CD4-positive, alpha-beta T cell treated with Interleukin-15 for 4 hours (primary cell): Measurements from ENCODE around the gene FCHSD2.
"Not testable (repeated sequence)": the region's sequence is repeated elsewhere in the genome, so short reads cannot be mapped to it uniquely, and the experiment has no call there.

Experiments
- DNase-seq: peaks from one replicate; pipeline ENCODE4 v3.0.0-alpha.2; 2020; ENCODE audit warnings: low spot score

Gene FCHSD2

GRCh38 chr11:72820439-72821139 is 321.5 kb downstream of the FCHSD2 start:
- DNase-seq = no peak

- DNase-seq = no peak
These were observed 323.1 kb downstream of the FCHSD2 start for GRCh38 chr11:72818971-72819370.

GRCh38 chr11:72817966-72818365 is 324.2 kb downstream of the FCHSD2 start:
- no peak for DNase-seq

GRCh38 chr11:72816404-72816990 is 325.6 kb downstream of the FCHSD2 start:
- no peak for DNase-seq

GRCh38 chr11:72815110-72815618 is 327.0 kb downstream of the FCHSD2 start:
- DNase-seq = no peak

- peak; percentile 88 for DNase-seq
These were observed 327.6 kb downstream of the FCHSD2 start, which contains the start of gene ATG16L2 for GRCh38 chr11:72814286-72815109. ATG16L2 (plus strand) TSS chr11:72814411; CDS start chr11:72814446, 35 bp downstream.

- DNase-seq = no peak
These were observed 328.3 kb downstream of the FCHSD2 start for GRCh38 chr11:72813740-72814285.

- DNase-seq = peak; percentile 81
These were observed 329.0 kb downstream of the FCHSD2 start for GRCh38 chr11:72812967-72813739.

- no peak for DNase-seq
These were observed 329.5 kb downstream of the FCHSD2 start for GRCh38 chr11:72812604-72812966.

GRCh38 chr11:72811686-72812085 is 330.4 kb downstream of the FCHSD2 start:
- DNase-seq = not testable (repeated sequence)

- DNase-seq = no peak
These were observed 333.8 kb downstream of the FCHSD2 start for GRCh38 chr11:72808331-72808798.

- DNase-seq = no peak
These were observed 334.3 kb downstream of the FCHSD2 start for GRCh38 chr11:72807792-72808191.

GRCh38 chr11:72807021-72807693 is 335.0 kb downstream of the FCHSD2 start:
- no peak for DNase-seq

GRCh38 chr11:72806378-72806777 is 335.7 kb downstream of the FCHSD2 start:
- not testable (repeated sequence) for DNase-seq

- DNase-seq = no peak
These were observed 336.9 kb downstream of the FCHSD2 start for GRCh38 chr11:72805216-72805615.

GRCh38 chr11:72802822-72803221 is 339.3 kb downstream of the FCHSD2 start:
- DNase-seq = no peak

GRCh38 chr11:72799441-72799840 is 342.7 kb downstream of the FCHSD2 start:
- DNase-seq = no peak

- DNase-seq = no peak
These were observed 343.8 kb downstream of the FCHSD2 start for GRCh38 chr11:72798361-72798760.

GRCh38 chr11:72793425-72794367 is 348.4 kb downstream of the FCHSD2 start, which contains the start of gene STARD10:
STARD10 (minus strand) TSS chr11:72794047; CDS start chr11:72781181, 12,866 bp downstream.
- peak; percentile 95 for DNase-seq

- no peak for DNase-seq
These were observed 349.1 kb downstream of the FCHSD2 start for GRCh38 chr11:72793076-72793424.
